ENCODE measurements around the gene RGPD5.
"Not testable (repeated sequence)": the region's sequence is repeated elsewhere in the genome, so short reads cannot be mapped to it uniquely, and the experiment has no call there.

Gene RGPD5

DNA sequence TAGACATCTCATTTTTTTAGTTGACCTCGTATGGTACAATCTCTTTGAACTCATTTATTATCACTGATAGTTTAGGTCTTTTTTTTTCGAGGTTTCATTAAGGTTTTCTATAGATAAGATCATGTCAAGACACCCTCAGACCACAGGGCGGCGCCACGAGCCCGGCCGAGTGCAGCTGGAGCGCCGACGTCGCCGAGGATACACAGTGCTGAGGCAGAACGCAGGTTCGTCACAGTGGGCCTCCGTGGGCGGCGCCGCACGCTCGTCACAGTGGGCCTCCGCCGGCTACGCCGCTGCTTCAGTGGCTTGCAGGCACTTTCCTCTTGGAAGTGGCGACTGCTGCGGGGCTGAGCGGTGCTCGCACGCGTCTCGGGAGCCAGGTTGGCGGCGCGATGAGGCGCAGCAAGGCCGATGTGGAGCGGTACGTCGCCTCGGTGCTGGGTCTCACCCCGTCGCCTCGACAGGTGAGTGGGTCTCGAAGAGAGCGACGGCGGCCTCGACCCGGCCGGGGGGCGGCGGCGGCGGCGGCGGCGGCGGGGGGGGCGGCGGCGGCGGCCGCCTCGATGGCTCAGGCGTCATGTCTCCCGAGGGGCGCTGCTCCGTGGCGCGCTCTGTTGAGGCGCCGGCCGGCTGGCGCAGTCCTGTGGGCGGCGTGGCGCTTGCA is at the start of gene RGPD5:
TSS of gene RGPD5 (plus strand) at position 232 of the 664 bp plus-strand sequence. CDS start at position 393, 161 bp downstream.
- peak in 2 of 42 donors; percentile 1 to 19 for DNase-seq

DNA sequence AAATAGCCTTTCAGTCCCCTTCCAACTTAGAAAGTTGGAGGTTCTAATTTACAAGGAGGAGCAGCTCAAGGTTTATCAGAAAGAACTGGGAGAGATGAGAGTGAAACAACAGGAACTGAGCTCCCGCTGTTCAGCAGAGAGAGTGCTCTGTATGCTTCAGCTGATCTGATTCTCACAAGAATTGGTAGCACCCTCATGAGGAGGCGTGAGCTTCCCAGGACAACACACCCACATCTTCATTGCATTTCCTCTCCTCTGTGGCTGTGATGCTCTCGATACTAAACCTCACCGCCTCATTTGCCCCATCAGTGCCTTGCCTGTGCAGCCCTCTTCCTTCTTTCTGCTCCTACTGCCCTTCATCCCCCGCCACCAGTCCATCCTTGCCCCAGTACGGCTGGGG is 42.5 kb upstream of the RGPD5 start:
- intact Hi-C loops (cut with DNase I); DNase-seq: not testable (repeated sequence)

More for the DNA sequence above, at the start of gene RGPD5:
- intact Hi-C loops (cut with DNase I) = not testable (repeated sequence)

DNA sequence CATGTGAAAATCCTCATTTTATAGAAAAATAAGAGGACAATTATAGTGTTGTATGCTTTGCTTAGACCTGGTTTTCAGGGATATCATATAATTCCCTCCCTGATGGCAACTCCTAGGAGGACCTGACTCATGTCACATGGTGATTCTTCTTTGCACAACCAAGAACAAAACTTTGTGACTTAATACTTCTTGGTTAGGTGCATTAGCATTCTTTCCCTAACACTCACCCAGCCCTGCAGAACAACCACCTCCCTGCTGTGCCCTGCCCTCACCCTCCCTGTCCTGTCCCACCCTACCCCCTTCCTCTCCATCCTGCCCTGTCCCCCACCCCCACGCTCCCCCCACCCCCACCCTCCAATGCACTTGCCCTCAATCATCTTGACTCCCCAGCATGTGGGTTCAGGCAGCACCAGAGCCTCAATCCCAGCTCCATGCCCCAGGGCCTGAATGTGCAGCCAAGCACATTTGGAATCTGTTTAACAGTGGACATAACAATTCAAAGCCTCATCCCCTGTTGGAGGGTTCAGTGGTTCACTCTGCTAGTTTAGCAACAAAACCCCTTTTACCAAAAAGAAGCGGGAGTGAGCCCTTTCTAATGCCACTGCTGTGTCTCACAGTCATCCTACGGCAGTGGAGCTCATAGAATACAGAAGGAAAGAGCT is 36.8 kb upstream of the RGPD5 start:
- DNase-seq; intact Hi-C loops (cut with DNase I): not testable (repeated sequence)

DNA sequence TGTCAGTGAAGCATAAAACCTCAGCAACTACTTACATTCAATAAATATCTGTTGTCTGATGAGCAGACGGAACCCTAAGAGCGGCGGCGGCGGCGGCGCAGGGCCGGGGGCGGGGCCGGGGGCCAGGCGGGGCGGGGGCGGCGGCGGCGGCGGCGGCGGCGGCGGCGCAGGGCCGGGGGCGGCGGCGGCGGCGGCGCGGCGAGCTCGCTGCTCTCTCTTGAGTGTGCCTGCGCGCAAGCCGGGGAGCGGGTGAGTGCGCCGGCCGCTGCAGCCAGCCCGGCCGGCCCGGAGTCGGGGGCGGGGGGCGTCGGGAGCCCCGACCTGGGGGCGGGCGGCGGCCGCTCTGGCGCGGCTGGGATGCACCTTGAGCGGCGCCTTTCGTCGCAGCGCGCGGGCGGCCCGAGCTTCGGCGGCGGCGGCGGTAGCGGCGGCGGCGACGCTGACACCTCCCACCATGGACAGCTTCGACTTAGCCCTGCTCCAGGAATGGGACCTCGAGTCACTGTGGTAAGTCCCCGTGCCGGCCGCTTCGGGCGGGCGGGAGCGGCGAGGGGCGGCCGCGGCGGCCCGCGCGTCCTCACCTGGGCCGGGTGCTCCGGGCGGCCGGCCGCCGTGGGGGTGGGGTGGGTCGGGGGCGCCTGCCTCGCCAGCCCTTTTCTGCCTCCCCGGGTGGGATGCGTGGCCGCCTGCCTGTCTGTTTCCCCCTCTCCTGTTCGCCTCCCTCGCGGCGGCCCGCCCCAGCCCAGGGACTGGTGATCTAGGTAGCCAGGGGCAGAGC is 33.7 kb upstream of the RGPD5 start:
- peak in 4 of 42 donors; percentile 2 to 9 (median 6) for DNase-seq
- intact Hi-C loops (cut with DNase I) = not testable (repeated sequence)

DNA sequence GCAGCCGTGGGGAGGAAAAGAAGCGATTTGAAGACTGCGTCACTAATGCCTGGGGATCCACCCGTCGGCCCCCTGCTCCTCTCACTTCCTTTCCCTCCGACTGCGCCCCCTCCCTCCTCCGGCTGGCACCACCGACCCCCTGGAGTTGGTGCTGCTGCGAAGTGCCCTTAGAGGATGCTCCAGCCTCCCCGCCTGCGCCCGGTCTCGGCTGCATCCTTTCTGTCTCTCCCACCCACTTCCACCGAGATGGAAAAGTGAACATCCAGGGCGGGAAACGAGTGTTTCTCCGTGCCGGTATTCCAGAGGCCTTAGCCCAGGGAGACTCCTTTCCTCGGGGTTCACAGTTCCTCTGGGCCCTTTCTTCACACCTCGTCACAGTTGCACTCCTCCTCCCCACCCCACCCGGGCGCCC is 33.1 kb upstream of the RGPD5 start:
- peak in 21 of 42 donors; percentile 2 to 39 (median 13) for DNase-seq
- intact Hi-C loops (cut with DNase I) = not testable (repeated sequence)

DNA sequence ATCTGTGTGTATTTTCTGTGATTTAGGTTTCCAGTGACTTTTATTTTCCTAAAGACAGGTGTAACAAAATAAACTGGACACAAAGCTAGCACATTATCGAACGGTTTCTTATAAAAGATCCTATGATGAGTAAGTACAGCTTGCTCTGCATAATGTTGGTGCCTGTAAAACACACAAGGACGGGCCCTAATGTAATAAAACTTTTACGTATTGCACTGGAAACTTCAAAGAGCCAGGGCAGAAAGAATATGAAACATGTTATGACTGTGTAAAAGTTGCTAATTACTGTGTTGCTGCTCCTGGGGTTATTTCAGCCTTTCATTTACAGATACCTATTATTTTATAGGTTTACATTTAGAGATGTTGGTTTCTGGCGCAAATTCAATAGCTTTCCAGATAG is 32.1 kb upstream of the RGPD5 start:
- intact Hi-C loops (cut with DNase I); DNase-seq: not testable (repeated sequence)

DNA sequence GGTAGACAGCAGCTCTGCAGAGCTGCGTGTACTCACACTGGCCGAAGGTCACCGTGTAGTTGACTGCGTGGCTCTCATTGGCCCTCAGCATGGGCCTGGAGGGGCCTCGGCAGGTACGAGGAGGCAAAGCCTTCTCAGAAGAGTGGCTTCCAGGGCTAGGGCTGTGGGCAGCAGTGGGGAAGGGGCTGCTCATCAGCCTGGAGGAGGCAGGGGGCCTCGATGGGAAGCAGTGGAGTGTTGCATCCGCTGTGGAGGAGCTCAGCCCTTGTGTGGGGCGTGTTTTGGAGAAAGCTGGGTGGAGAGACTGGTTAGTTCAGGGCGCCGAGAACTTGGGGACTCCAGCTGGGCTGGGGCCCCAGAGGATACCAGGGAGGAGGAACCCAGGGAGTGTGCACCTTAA is 28.0 kb upstream of the RGPD5 start:
- DNase-seq; intact Hi-C loops (cut with DNase I): not testable (repeated sequence)

DNA sequence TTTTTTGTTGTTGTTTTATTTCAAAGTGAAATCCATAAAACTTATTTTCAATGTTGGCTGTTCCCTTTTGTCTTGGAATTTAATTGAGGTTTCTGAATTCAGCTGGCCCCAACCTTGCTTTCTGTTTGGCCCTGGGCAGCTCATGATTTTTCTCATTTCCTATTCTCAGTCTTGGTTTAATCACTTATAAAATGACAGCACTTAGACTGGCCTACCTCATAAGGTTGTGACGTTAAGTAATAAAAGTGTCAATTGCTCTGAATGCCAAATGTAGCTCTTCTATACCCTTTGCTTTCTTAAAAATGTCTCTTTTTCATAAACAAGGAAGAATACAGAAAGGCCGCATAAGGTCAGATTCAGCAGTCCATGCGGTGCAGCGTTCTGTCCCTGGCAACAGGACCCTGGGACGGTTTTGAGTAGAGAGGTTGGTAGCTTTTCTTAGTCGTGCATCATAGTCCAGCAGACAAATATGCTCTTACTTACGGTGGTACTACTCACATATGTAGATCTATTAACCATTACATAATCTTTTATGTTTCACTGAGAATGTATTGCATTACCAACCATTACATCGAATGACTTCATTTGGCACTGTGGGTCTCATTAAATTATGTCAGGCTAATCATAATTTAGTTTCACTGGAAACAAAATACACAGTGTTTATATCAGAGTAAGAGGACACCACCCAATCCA is 27.1 kb upstream of the RGPD5 start:
- intact Hi-C loops (cut with DNase I) = not testable (repeated sequence)

DNA sequence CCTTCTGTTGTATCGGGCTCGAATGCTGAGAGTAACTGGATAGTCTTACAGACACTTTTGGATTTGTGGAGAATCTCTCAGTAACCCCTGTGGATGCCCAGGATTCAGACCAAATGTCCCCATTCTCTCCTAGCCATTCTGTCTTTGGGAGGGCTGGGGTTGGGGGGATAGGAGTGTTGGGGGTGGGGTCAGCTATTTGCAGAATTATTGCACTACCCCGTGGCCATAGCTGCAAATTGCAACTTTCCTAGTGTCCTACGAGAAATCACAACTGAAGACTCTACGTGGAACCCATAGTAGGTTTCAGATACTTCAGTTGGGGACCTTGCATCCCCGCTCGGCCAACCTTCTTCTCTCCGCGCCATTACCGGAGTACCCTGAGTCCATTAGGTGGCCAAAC is 25.2 kb upstream of the RGPD5 start:
- peak in 1 of 42 donors; percentile 16 for DNase-seq
- intact Hi-C loops (cut with DNase I) = not testable (repeated sequence)

More for the DNA sequence above, 27.1 kb upstream of the RGPD5 start:
- DNase-seq = not testable (repeated sequence)

DNA sequence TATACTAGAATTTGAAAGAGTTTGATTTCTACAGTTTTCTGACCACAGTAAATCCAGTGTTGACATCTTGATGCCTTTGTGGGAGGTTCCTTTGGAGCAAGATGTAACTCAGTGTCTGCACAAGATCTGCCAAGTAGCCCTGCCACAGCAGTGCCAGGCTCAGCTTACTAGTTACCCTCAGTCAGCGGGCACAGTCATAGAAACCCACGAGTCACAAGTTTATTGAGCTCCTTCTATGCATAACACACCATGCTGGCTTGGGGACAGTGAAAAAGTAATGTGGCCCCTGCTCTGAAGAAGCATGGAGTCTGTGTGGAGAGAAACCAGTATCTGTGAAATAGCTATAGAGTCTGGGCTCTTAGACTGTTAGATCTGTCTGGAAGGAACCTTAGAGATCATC is 15.0 kb upstream of the RGPD5 start:
- intact Hi-C loops (cut with DNase I); DNase-seq: not testable (repeated sequence)

DNA sequence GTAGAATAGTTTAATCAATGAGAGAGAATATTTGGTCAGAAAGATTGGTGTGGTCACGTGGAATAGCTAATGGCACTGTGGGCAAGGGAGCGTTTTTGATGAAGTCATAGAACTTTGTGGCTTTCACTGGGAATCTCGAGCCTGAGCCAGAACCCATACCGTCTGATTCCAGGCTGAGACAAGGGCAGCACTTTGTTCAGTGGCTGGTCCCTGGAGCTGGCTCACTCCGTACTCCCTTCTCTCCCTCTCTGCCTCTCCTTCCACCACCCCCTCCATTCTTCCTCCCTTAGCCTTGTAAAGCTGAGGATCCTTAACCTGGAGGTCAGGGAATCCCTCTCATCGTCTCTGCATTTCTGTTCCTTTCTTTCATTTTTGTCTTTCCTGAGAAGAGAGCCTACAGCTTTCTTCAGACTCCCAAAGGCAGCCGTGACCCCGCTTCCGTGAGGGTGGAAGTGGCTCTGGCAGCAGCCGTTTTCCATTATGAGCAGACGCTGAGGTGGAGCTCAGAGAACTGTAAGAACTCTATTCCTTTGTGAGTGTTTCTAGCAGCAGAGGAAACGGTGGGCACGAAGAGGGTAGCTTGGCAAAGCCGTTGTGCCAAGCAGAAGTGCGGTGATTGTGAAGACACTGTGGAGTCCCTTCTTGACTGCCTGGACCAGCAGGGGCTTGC is 12.8 kb upstream of the RGPD5 start:
- DNase-seq; intact Hi-C loops (cut with DNase I): not testable (repeated sequence)

DNA sequence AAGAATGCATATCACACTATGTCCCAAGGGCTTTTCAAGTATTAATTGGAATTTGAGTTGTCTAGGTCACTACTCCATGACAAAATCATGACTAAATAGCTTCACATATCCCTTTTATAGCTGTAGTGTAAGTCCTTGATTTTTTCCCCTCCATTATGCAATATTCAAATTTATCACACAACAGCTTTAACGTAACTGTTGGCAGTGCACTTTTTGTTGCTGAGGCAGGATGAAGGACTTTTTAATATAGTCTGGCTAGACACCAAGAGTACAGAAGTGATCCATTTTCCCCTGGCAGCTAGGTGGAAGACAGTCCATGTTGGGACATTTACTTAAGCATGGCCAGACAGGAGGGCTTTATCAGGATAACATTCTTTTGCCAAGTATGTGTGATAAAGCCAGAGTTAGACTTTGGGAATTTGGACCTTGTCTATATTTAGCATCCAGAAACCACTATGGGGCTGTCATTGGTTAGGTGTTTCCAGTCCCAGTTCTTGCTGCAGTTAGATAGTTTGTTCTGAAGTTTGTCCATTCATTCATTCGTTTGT is 11.6 kb upstream of the RGPD5 start:
- DNase-seq; intact Hi-C loops (cut with DNase I): not testable (repeated sequence)

DNA sequence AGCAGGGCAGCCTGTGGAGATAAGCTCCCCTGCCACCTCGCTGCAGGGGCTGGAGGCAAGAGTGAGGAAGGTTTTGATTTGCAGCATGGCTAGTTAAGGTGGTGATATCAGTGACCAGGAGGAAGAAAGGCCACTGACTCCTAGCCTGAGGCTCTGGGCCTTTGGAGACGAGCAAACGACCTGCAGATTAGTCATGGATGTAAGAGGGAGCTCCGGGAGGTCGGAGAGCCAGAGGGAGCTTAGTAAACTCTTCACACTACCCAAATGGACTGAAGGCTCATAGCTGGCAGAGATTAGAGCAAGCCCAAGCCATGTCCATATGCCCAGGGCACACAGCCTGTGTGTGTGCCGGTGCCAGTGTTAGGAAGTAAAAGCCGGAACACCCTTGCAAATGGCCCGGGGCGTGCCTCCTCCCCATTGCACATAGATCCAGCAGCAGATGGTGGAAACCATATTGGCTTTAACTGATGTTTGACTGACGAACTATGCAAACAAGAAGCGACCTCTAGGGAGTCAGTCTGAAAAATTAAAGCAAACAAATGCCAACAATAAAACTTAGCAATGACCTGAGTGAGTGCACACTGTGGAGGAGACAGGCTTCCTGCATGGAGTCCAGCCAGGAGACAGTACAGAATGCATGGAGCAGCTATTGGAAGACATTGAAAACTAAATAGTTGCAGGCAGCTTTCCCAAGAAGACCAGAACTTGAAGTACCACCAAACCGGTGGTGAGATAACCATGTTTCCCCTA is 2.4 kb upstream of the RGPD5 start:
- intact Hi-C loops (cut with DNase I); DNase-seq: not testable (repeated sequence)

DNA sequence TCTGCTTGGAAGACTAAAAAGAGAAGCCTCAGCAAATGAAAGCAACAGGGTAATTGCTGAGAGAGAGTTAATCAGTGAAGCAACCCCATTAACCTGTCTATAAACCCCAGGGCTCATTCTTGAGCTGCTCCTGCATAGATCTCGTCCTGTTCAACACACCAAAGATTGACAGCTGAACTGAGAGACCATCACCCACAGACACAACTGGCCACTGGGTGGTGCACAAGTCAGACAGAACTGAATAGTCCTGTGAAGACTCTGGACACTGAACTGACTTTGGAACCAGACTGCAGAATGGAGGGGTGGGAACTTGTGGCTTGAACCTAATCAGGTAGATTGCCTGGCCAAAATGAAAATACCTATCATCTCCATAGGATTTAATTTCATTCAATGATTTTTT is 1.4 kb upstream of the RGPD5 start:
- intact Hi-C loops (cut with DNase I) = not testable (repeated sequence)

DNA sequence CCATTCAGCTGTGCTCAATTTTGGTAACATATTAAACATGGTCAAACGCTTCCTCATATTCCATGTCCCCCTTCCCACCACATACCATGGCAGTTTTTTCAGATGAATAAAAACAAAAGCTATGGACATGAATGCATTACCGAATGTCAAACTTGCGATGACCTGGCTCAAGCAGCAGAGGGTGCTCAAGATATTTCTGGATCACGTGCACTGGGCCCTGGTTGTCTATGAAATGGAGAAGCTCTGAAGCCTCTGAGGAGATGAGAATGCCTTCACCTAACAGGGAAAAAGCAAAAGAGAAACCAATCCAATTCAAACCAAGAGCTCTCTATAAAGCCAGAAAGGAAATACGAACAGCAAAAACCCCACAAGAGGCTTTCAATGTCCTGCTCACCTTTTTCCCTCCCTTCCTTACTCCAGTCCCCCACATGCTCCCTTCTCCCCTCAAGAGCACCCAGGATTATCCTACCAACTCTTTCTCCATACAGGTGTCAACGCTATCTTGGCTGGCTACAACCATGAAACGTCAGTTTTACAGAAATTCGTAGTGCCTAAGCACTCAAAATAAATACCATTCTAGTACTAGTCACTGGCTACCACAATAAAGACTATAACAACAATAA is 77.1 kb downstream of the RGPD5 start:
- DNase-seq; intact Hi-C loops (cut with DNase I): not testable (repeated sequence)

More for the DNA sequence above, 1.4 kb upstream of the RGPD5 start:
- DNase-seq = not testable (repeated sequence)

DNA sequence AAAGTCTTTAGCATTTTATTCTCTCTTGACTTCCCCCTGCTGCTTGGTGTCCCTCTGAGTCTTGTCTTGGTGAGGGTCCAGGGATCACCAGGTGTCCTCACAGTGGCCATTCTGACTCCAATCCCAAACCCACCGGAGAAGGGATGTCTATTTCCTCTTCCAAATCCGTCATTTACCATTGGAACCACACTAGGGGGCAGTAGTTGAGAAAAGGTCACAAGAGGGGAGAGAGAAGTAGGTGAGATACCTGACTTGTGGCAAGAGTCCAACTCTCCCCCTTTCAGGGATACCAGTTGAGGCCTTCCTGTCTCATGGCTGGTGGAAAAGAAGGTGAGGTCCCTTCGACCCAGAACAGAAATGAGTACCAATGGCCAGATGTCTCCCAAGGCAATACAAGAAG is 82.5 kb downstream of the RGPD5 start:
- intact Hi-C loops (cut with DNase I); DNase-seq: not testable (repeated sequence)

DNA sequence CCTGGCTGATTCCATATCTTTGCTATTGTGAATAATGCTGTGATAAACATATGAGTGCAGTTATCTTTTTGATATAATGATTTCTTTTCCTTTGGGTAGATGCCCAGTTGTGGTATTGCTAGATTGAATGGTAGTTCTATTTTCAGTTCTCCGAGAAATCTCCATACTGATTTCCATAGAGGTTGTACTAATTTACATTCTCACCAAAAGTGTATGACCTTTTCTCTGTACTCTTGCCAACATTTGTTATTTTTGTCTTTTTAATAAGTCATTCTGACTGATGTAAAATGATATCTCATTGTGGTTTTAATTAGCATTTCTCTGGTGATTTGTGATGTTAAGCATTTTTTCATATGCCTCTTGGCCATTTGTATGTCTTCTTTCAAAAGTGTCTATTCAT is 88.0 kb downstream of the RGPD5 start:
- DNase-seq; intact Hi-C loops (cut with DNase I): not testable (repeated sequence)

All from head of caudate nucleus (tissue), 42 donors.